Measurements from ENCODE around the gene MARK1.

- TF ChIP-seq EP300 (IDR thresholded peaks at IDR 0.05; ENCODE audit: borderline replicate concordance) (no peak), RAD21 (IDR thresholded peaks at IDR 0.05; ENCODE audit: low read depth) (no peak), CREB1 (IDR thresholded peaks at IDR 0.05; ENCODE audit: low read depth) (no peak), YY1 (IDR thresholded peaks at IDR 0.05; ENCODE audit: low read depth) (no peak), NFIC (IDR thresholded peaks at IDR 0.05) (no peak), REST (IDR thresholded peaks at IDR 0.05; ENCODE audit: low read depth) (no peak), FOXM1 (IDR thresholded peaks at IDR 0.05; ENCODE audit: borderline replicate concordance, low read depth) (no peak), TAF1 (IDR thresholded peaks at IDR 0.05; ENCODE audit: low read depth) (no peak)
Observed at GRCh38 chr1:220696863-220697231, 168.9 kb downstream of the MARK1 start.

All from Ishikawa (cell line).